Amniotic epithelial cell (primary cell): Measurements from ENCODE around the gene BSCL2.
"Not testable (repeated sequence)": the region's sequence is repeated elsewhere in the genome, so short reads cannot be mapped to it uniquely, and the experiment has no call there.

Experiments
- DNase-seq: peaks from one replicate; pipeline ENCODE4 v3.0.0-alpha.2; 2010; ENCODE audit warnings: low read depth

BSCL2 gene

DNA sequence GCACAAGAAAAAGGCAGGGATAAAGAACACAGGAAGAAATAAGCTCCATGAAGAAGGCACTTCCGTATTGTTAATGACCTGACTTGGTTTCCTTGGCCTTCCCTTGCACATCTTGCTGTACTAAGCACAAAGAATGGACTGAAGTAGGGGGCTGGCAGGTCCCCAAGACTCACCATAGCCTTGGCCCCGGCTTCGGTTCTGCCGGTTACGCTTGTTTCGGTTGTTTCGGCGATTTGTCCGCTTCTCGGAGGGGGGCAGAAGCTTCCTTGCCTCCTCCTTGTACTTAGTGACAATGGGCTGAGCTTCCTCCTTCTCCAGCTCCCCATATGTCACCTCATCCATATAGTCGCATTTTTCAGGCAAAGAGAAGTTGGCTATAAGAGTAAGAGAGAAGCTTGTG is 9.6 kb upstream of the BSCL2 start:
- no peak for DNase-seq

- no peak for DNase-seq
These were observed 9.0 kb upstream of the BSCL2 start for GRCh38 chr11:62716206-62716605.

- DNase-seq = no peak
These were observed 8.2 kb upstream of the BSCL2 start for GRCh38 chr11:62715150-62716130.

- no peak for DNase-seq
These were observed 6.1 kb upstream of the BSCL2 start for GRCh38 chr11:62713343-62713742.

- no peak for DNase-seq
These were observed 5.6 kb upstream of the BSCL2 start for GRCh38 chr11:62712861-62713260.

GRCh38 chr11:62712276-62712812 is 5.1 kb upstream of the BSCL2 start:
- no peak for DNase-seq

DNA sequence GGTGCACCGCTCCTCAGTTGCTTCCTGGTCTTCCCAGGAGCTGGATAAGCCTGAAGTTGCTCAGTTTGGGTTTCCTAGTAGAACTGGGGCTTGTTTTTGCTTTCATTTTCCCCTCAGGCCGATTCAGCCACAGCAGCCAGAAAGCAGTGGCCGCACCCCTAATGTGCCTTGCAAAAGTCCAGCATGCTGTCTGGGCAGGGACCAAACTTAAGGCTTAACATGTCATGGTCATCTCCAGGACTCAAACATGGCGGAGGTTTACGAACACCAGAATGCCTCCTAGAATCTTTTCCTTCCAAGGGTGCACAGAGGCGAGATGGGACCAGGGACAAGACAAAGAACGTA is 2.7 kb upstream of the BSCL2 start:
- DNase-seq = peak; percentile 31

GRCh38 chr11:62709247-62710000 is 2.2 kb upstream of the BSCL2 start:
- peak; percentile 96 for DNase-seq

GRCh38 chr11:62708793-62709192 is 1.6 kb upstream of the BSCL2 start:
- no peak for DNase-seq

DNA sequence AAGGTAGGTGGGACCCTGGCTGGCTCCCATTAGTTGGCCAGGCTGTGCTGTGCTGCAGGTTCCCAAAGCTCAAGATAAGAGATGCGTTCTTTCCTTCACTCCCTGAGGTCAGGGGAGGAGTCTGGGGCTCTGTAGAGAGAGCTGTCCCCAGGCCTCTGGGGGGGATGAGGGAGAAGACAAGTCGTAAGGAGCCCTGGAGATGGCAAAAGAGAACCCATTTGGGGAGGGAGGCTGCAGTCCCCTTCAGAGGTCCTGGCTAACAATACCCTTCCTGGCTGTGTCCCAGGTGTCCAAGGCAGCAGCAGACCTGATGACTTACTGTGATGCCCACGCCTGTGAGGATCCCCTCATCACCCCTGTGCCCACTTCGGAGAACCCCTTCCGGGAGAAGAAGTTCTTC is 1.2 kb upstream of the BSCL2 start:
- no peak for DNase-seq

GRCh38 chr11:62706850-62707247 is 375 bp downstream of the BSCL2 start:
- DNase-seq = no peak

- DNase-seq = peak; percentile 83
These were observed 1.1 kb downstream of the BSCL2 start for GRCh38 chr11:62705880-62706849.

DNA sequence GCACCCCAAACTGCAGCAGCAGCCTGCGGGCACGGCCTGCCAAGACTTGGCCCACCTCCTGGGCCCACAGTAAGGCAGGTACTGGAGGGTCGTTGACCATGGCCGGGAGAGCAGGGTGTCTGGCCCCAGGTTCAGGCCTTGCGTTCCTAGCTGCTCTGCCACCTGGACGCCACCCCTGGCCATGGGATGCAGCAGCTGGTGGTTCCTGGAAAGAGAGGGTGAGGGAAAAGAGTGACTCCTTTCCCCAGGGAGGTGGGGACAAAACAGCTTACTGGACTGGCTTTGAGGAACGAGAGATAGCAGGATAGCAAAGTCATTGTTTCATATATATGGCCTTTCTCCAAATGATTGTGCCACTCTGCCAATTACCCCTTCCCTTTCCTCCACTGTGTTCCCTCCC is 1.8 kb downstream of the BSCL2 start:
- DNase-seq = no peak

DNA sequence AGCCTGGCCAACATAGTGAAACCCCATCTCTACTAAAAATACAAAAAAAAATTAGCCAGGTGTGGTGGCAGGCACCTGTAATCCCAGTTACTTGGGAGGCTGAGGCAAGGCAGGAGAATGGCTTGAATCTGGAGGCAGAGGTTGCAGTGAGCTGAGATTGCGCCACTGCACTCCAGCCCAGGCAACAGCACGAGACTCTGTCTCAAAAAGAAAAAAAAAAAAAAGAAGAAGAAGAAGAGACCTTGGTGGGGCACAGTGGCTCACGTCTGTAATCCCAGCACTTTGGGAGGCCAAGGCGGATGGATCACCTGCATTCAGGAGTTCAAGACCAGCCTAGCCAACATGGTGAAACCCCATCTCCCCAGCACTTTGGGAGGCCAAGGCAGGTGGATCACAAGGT is 3.3 kb downstream of the BSCL2 start:
- DNase-seq = not testable (repeated sequence)

- DNase-seq = peak; percentile 65
These were observed 5.0 kb downstream of the BSCL2 start for GRCh38 chr11:62702246-62702645.

DNA sequence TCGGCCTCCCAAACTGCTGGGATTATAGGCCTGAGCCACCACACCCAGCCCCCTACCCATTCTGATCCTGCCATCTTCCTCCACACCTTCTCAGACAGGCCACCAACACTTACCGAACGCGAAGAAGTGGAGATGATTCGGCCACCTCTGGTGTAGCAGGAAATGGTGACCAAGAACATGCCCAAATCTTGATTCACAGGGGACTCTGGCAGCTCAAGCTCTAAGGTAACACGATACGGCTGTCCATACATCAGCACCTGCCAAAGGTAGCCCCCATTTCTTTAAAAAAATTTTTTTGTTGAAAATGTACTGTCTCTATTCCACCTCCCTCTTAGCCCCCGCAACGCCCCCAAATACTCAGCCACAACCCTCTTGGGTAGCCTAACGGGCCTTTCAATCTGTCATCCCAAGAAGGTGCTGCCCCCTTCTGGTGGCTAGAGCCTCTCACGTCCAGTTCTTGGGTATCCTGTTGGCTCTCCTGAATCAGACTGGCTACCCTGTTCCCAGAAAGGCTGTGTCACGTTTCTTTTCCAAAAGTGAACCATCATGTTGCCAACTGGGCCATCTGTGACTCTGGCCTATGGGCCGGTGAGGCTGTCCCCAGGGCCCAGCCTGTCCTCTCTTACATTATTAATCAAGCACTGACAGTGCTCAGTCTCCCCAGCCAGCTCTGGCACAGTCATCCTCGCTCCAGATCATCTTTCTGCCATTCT is 12.6 kb downstream of the BSCL2 start:
- peak; percentile 74 for DNase-seq

- DNase-seq = not testable (repeated sequence)
These were observed 13.6 kb downstream of the BSCL2 start for GRCh38 chr11:62693624-62694023.

DNA sequence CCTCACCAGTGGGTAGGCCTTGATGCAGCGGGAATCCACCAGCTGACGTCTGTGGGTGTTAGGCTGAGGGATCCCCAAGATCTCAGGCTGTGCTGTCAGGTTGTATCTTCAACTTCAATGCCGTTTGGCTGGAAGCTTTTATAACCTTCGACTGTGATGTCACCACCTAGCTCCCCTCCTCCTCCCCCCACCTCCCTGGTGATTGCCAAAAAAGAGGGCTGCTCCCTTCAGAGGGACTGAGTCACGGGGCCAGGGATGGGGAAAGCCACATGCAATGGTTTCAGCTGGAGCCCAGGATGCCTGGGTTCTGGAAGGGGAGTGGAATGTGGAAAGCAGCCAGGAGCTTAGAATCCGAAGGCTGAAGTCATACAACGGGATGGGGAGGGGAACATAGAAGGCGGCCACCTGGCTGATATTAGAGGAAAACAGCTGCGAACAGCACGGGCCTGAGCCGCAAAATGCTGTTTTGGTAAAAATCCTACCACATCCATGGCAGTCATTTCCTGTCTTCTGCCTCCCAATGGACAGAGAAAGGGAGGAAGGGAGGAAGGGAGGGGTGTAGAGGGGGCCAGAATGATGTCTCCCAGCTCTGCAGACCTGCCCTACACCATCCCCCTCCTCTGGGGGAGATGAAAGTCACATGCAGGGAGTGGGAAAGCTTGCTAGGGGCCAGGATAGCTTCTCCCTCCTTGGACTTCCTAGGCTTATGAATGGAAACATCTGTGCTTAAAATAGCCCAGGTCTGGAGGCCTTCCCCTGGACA is 17.6 kb downstream of the BSCL2 start, which contains the start of gene LRRN4CL:
Gene LRRN4CL (minus strand): TSS at position 110 of the 763 bp plus-strand sequence. CDS start 1,022 bp downstream, outside the sequence.
- peak; percentile 75 for DNase-seq

- DNase-seq = no peak
These were observed 18.7 kb downstream of the BSCL2 start for GRCh38 chr11:62688491-62688890.
